Kidney tubule cell (primary cell): ENCODE results near the gene COL12A1.

Experiments used
- DNase-seq: peaks from one replicate; pipeline ENCODE4 v3.0.0-alpha.2; 2018; ENCODE audit warnings: low spot score

COL12A1 gene

DNA sequence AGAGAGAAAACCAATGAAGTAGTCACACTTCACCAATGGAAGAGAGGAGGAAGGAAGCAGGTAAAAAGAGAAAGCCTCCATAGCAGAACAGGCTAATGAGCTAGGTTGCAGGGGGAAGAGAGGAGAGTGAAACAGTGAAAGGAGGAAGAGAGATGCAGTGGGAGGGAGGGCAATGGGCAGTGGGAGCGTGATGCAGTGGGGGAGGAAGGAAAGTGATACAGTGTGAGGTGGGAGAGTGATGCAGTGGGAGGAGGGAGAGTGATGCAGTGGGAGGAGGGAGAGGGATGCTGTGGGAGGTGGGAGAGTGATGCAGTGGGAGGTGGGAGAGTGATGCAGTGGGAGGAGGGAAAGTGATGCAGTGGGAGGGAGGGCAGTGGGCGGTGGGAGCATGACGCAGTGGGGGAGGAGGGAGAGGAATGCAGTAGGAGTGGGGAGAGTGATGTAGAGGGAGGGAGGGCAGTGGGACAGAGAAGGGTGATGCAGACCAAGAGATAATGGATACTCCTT, 29.7 kb downstream of the COL12A1 start:
- DNase-seq = no peak

GRCh38 chr6:75171986-75172385, 33.9 kb downstream of the COL12A1 start:
- DNase-seq = no peak

DNA sequence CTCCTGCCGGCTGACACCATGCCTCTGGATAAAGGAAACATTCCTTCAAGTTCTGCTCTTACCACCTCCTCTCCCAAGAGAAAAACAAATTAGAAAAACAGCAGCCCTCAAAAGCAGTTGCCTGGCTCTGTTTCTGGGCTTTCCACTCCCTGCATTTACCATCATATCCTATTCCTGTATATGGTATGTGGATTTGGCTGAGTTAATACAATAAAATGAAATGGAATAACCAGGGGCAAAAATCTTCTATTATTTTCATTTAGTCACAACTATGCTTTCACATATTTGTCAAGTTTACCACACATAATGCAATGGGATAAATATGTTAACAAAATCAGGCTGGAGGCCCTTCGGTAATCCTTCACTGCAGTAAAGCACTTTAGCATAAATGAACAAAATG, 34.3 kb downstream of the COL12A1 start:
- DNase-seq = no peak

- no peak for DNase-seq
Observed at GRCh38 chr6:75170691-75171560, 34.9 kb downstream of the COL12A1 start.

GRCh38 chr6:75169689-75170586, 35.9 kb downstream of the COL12A1 start:
- no peak for DNase-seq

GRCh38 chr6:75167851-75168250, 38.0 kb downstream of the COL12A1 start:
- no peak for DNase-seq

- no peak for DNase-seq
Observed at GRCh38 chr6:75167325-75167724, 38.5 kb downstream of the COL12A1 start.

GRCh38 chr6:75166773-75167172, 39.1 kb downstream of the COL12A1 start:
- DNase-seq = no peak

DNA sequence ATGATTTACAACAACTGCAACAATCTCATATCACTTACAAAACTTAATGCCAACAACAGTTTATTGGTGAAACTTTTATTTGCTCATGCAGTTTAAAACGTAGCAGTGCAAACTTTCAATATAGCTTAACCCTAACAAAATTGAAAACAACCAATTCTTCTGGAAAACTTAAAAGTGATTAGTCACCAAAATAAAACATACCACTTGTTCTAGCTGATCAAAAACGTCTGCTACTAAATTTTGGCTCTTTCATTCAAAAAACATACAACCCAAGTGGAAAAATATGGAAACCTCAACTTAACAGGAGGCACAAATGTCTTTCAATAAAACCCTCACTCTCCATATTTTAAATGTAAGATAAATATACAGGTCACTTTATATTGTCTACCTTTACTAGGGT, 39.6 kb downstream of the COL12A1 start:
- DNase-seq = no peak

GRCh38 chr6:75158176-75158575, 47.7 kb downstream of the COL12A1 start:
- no peak for DNase-seq

- no peak for DNase-seq
Observed at GRCh38 chr6:75157336-75157735, 48.5 kb downstream of the COL12A1 start.

GRCh38 chr6:75156186-75156878, 49.5 kb downstream of the COL12A1 start:
- DNase-seq = no peak

GRCh38 chr6:75155631-75156030, 50.2 kb downstream of the COL12A1 start:
- DNase-seq = no peak

DNA sequence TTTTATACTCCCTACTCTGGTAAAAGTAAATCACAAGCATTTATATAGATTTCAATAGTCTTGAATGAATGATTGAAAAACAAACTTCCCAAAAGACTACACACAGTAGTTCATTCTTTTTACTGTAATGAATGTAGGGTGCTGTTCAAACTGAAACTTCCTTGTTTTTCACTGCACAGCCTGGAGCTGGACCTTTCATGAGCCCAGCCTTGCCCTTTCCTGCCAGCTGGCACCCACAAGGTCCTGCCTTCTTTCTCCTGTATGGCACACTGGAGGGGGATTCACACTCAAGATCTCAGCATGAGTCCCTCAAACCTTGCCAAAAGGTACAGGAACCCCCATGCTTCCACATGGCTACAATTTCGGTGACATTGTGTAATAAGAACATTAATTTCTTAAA, 50.9 kb downstream of the COL12A1 start:
- no peak for DNase-seq

DNA sequence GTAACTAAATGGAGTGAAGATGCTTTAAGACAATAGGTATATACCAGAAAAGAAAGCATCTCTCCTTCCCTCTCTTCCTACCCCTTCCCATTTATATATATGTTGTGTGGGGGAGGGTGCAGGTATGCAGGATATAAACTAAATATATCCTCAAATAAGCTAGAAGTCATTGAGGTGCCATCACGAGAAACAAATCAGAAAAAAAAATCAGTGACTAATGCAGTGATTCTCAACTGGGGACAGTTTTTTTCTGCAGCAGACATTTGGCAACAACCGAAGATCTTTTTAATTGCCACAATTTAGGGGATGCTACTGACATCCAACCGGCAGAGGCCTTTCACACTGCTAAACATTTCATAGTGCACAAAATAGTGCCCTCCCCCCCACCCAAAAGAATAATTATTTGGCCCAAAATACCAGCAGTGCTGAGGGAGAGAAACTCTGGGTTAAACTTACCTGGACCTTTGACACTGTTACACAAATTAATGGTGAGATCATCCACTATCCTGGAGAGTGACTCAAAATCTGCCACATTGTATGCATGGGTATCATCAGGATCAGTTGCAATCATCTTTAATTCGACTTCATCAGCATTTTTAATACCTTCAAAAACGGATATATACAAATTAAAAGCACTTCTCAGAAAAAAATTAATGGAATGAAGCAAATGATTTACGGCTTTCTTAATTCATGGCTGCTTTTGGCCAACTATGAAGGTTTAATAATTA, 55.0 kb downstream of the COL12A1 start:
- peak; percentile 38 for DNase-seq

DNA sequence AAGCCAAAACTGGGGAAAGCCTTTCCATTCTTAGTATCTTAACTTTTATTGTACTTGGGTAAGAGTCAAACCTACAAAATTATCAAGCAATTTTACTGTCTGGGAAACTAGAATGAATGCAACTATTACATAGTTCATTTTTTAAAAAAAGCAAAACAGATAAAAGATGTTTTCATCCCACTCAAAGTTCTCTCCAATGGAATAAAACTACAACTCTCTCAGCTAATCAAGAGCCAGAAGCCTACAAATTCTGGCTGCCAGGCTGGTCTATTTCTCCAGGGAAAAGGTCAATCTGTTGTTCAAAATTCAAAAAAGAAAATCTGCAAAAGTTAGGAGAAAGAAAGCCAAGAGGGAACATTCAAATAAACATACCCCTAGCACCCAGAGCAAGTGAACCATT, 56.2 kb downstream of the COL12A1 start:
- no peak for DNase-seq

DNA sequence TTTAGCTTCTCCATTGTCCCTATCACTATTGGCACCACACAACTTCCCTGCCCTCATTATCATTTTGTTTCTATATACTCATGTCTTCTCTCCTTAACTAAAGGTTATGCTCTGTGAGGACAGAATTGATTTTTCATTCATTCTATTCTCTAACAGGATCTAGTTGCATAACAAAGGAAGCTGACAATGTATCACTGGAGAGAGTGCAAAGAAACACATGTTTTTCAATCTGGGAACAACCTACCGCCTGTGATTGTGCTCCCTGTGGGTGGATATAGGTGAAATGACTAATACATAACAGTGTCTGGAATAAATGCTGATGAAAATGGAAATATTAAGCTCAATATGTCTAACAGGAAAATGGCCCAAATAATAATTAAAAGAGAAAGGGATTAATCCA, 56.6 kb downstream of the COL12A1 start:
- no peak for DNase-seq

DNA sequence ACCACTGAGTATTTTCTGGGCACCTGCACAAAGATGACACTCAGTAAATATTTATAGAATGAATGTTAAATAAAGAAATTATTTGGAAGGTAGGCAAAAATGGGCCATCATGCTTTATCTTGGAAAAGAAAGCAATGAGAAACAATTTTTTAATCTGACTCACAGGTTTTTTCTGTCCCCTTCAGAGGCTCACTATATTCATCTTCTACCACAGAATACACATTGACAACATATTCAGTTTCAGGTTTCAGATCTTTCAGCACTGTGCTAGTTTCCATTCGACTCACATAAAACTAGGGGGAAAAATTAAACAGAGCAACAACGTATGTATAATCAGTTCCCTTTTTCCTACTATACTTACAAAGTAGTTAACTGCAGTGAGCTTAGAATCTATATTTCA, 58.3 kb downstream of the COL12A1 start:
- no peak for DNase-seq

GRCh38 chr6:75145976-75146375, 59.9 kb downstream of the COL12A1 start:
- no peak for DNase-seq

GRCh38 chr6:75145211-75145610, 60.6 kb downstream of the COL12A1 start:
- no peak for DNase-seq

DNA sequence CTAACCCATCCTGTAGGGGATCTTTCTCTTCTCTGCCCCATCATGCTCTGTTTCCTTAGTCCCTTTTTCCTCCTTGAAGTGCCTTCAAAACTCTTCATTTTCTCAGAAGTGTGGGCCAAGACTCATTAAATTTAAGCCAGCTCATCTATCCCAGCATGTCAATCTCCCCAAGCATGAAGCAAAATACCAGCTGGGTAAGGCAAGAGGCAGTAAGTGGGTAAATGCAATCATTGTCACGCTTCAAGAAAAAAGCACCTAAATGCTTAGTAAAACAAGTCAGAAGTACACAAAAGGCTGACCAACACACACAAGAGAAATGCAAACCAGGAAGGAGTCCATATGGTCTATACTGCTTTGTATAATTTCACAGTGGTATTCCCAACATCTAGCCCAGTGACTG, 61.5 kb downstream of the COL12A1 start:
- DNase-seq = peak; percentile 75

GRCh38 chr6:75143191-75143590, 62.7 kb downstream of the COL12A1 start:
- DNase-seq = no peak
